GM21360 (cell line): ENCODE results near the gene CABP2.
"Not testable (repeated sequence)": the region's sequence is repeated elsewhere in the genome, so short reads cannot be mapped to it uniquely, and the experiment has no call there.

Experiments
- ATAC-seq: cut with Tn5 transposase; IDR thresholded peaks from one replicate; pipeline ENCODE4 v1.9.1; 2021; ENCODE audit warnings: mild to moderate bottlenecking, moderate library complexity; ENCODE audit not compliant: unreplicated experiment

CABP2 gene

GRCh38 chr11:67522844-67523555 is at the start of gene CABP2:
CABP2 (minus strand) TSS chr11:67523446; CDS start chr11:67523326, 120 bp downstream.
- no peak for ATAC-seq

- ATAC-seq: no peak
These were observed 49.6 kb upstream of the CABP2 start for GRCh38 chr11:67572747-67573419.

- ATAC-seq: no peak
These were observed 49.1 kb upstream of the CABP2 start for GRCh38 chr11:67572305-67572704.

GRCh38 chr11:67571443-67571842 is 48.2 kb upstream of the CABP2 start:
- no peak for ATAC-seq

- ATAC-seq: no peak
These were observed 41.0 kb upstream of the CABP2 start for GRCh38 chr11:67564230-67564629.

GRCh38 chr11:67563705-67564114 is 40.5 kb upstream of the CABP2 start:
- ATAC-seq: not testable (repeated sequence)

GRCh38 chr11:67562963-67563704 is 39.9 kb upstream of the CABP2 start:
- no peak for ATAC-seq

- no peak for ATAC-seq
These were observed 38.8 kb upstream of the CABP2 start for GRCh38 chr11:67561971-67562619.

GRCh38 chr11:67558084-67558772 is 35.0 kb upstream of the CABP2 start:
- ATAC-seq: no peak

GRCh38 chr11:67556244-67556643 is 33.0 kb upstream of the CABP2 start:
- no peak for ATAC-seq

GRCh38 chr11:67551697-67552096 is 28.5 kb upstream of the CABP2 start:
- ATAC-seq: not testable (repeated sequence)

- ATAC-seq: no peak
These were observed 27.9 kb upstream of the CABP2 start for GRCh38 chr11:67551127-67551526.

GRCh38 chr11:67548555-67549110 is 25.4 kb upstream of the CABP2 start:
- no peak for ATAC-seq

GRCh38 chr11:67548112-67548511 is 24.9 kb upstream of the CABP2 start:
- not testable (repeated sequence) for ATAC-seq

- no peak for ATAC-seq
These were observed 22.0 kb upstream of the CABP2 start for GRCh38 chr11:67545280-67545679.

GRCh38 chr11:67544616-67545242 is 21.5 kb upstream of the CABP2 start:
- no peak for ATAC-seq

GRCh38 chr11:67543585-67543984 is 20.3 kb upstream of the CABP2 start:
- ATAC-seq: no peak

GRCh38 chr11:67542971-67543370 is 19.7 kb upstream of the CABP2 start:
- ATAC-seq: no peak

GRCh38 chr11:67542169-67542568 is 18.9 kb upstream of the CABP2 start:
- ATAC-seq: no peak

- no peak for ATAC-seq
These were observed 18.0 kb upstream of the CABP2 start for GRCh38 chr11:67541198-67541597.
